HG03378 (cell line): ENCODE data around the gene SULT1A2.
"Not testable (repeated sequence)": the region's sequence is repeated elsewhere in the genome, so short reads cannot be mapped to it uniquely, and the experiment has no call there.

Source experiments
- ATAC-seq: cut with Tn5 transposase; IDR thresholded peaks from one replicate; pipeline ENCODE4 v1.9.1; 2021; ENCODE audit warnings: mild to moderate bottlenecking, moderate library complexity; ENCODE audit not compliant: unreplicated experiment

The SULT1A2 gene

DNA sequence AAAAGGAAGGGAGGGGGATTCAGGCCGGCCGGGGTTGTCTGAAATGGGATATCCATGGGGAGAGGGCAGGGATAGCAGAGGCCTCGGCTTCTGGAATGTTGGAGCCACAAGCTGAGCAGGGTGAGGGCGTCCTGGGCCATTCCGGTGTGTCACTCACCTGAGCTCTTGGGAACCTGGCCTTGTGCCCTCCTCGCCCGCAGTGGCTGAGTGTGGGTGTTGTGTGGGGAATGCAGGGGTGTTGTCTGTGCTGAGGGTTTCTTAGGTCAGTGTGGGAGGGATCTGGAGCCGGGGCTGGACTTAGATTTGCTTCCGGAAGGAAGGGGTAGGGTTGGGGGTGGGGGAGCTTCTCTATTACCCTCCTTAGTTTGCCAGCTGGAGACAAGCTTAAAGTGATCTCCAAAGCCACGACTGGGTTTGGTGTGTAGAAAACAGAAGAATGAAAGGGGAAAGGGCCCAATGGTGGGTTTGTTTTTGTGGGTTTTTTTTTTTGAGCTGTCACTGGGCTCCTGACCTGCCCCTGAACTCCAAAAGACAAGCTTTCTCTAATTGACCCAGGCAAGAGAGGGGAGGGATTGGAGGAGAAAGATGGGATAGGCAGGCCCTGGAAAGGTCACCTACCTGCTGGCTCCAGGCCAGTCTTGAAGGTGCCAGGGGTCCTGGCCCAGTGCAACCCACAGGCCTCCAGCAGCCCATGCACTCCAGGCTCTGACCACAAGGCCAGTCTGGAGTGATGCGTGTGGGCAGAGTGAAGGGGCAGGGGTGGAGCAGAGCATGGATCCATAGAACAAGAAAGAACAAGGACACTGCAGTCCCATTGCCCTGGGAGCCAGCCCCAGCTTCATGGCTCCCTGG, at the start of gene SULT1A2:
TSS of gene SULT1A2 (minus strand) at position 211 of the 852 bp plus-strand sequence. CDS start 1,120 bp downstream, outside the sequence.
- ATAC-seq = no peak

DNA sequence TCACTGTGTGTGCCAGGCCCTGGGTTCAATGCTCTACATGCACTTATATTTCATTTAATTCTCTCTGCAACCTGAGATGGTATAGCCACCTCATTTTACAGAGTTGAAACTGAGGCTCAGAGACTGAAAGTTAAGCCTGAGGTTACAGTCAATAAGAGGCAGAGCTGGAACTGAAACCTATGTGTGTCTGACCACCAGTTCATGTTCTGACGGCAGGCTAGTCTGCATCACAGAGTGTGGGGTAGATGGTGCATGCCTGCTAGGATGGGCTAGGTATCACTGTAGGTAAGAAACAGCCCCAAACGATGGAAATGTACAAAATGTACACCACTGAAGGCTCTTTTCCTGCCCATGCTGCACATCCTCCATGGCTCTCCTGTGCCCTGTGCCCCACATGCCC, 43.1 kb upstream of the SULT1A2 start:
- not testable (repeated sequence) for ATAC-seq

DNA sequence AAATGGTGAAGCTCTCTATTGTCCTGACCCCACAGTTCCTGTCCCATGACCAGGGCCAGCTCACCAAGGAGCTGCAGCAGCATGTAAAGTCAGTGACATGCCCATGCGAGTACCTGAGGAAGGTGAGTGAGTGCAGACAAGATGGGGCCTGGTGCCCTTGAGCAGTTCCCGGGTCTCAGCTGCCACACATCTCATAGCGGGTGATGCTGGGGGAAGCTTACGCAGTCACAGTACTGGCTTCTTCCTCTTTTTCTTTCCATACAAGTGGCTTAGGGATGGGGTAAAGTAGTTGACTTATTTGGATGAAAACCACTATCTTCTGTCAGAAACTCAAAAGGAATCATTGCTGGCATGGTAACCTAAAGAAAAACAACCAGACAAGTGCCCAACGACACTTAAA, 41.5 kb upstream of the SULT1A2 start:
- not testable (repeated sequence) for ATAC-seq

DNA sequence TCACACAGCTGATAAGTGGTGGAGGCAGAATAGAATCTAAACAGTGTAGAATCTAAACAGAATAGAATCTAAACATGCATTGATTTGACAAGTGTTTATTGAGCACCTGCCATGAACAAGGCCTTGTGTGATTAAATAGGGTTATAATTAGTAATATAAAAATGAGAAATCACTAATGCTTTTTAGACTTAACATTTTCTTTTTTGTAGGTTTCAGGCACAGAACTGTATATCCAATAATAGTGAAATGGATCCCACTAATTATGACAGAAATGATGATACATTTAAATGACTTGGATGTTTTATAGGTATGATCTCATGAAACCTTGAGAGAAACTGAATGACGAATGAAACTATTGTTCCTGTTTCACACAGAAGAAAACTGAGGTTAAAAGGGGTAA, 40.9 kb upstream of the SULT1A2 start, which contains the start of gene NPIPB8:
TSS of gene NPIPB8 (plus strand) at position 301 of the 400 bp plus-strand sequence. CDS start 296 bp downstream, outside the sequence.
- not testable (repeated sequence) for ATAC-seq

DNA sequence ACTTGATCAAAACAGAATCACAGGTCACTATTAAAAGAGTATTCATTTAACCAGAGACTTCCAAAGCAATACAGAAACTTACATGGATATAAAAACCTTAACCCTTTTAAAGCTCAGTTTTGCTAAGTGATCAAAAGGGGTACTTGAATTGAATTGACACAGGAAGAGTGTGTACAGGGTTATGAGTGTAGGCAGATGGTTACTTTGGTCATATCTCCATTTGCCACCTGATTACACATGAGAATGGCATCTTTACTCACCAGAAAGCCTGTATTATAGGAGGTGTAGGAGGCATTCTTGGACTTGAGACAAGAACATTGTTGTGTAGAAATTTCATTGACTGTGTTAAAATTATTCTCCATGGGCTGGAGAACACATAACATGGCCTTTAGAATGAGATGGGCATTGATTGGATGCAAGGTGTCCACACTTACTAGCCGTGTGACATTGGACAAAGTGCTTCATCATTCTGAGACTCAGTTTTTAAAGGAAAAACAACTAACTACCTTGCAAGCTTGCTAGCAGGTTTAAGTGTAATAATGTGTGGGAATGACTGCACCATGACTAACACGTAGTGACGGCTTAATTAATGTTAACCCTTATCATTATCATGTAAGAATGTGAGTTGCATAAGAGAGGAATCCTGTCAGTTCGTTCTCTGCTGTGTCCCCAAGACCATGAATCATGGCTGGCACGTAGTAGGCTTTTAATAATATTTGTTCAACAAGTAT, 39.4 kb upstream of the SULT1A2 start:
- not testable (repeated sequence) for ATAC-seq

DNA sequence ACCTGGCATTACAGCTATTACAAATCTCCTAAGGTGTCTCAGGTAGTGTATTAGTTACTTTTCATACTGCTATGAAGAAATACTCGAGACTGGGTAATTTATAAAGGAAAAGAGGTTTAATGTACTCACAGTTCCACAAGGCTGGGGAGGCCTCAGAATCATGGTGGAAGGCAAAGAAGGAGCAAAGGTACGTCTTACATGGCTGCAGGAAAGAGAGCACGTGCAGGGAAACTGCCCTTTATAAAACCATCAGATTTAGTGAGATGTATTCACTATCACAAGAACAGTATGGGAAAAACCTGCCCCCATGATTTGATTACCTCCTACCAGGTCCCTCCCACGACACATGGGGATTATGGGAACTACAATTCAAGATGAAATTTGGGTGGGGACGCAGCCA, 34.1 kb upstream of the SULT1A2 start:
- not testable (repeated sequence) for ATAC-seq

DNA sequence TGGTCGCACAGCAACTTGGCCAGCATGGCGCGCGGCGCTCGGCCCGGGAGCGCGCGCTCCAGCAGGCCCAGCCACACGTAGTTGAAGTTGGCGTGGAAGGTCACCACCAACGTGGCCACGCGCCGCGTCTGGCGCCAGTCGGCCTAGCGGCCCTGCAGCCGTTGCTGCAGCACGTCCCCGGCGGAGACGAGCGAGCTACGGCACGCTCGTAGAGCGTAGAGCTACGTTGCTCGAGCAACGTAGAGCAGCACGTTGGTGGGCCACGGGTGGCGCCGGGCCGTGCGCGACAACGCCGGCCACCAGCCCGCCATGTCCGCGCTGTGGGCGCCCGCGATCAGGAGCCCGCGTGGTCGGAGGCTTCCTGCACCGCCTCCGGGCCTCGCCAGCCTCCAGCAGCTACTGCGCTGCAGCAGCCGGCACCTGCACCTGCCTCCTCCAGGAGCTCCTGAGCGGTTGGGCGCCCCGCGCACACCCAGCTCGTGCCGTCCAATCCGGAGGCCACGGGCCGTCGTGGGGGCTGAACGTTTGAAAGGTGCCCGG, 26.4 kb upstream of the SULT1A2 start:
- ATAC-seq = no peak

DNA sequence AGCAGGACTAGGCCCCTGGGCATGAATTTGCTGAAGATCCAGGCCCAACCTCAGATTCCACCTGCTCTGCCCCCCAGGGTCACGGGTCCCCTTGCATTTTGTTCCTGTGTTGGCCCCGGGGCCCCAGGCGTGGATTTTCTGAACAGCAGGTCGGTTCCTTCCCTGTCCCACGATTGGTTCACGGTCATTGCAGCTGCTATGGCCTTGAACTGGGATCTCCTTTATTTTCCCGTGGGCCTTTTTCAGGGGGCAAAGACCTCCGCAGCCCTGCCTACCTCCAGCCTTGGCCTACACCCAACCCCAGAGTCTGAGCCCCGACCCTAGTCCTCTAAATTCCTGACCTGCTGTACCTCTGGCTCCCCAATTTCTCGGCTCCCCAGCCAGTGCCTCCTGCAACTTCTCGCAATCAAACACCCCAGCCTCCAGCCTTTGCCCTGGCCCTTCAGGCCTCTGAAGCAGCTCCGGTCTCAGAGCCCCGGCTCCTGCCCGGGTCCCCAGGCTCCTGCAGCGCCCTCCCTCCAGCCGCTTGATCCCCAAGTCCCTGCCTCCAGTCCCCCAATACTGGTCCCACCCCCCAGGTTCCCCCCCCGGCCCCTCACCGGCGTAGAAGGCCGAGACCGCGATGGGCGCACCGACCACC, 25.8 kb upstream of the SULT1A2 start:
- not testable (repeated sequence) for ATAC-seq

DNA sequence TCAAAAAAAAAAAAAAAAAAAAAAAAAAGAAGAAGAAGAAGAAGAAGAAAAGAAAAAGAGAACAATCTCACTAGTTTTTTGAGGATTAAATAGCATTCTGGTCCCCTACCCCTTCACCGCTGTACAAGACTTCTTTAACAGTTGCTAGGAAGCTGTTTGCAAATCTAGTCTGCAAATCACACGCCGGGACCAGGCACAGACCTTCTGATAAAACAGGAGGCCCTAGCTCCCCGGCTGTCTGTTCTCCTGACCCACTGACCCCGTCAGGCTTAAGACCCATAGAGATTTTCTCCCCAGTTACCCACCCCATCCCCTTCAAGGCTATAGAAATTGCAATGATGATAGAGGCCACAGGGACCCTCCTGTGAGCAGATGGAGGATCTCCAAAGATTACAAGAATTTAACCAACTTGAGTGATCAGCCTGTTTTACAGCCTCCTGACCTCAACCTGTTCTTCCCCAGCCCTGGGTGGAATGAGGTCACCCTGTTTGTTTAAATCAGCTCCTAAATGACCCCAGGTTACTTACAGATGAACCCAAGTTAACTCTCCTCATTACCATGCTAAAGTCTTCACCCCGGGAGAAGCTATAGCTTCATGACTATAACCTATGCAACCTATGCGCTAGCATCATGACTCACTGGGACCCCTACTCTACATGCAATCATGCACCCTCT, 24.8 kb upstream of the SULT1A2 start:
- no peak for ATAC-seq

DNA sequence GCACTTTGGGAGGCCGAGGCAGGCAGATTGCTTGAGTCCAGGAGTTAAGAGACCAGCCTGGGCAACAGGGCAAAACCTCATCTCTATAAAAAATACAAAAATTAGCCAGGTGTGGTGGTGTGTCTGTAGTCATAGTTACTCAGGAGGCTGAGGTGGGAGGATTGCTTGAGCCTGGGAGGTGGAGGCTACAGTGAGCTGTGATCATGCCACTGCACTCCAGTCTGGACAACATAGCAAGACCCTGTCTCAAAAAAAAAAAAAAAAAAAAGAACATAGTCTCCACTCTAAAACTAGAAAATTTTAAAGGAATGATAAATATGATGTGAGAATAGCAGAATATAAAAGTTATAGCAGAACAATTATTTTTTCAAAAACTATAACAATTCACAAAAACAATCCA, 23.5 kb upstream of the SULT1A2 start:
- not testable (repeated sequence) for ATAC-seq

DNA sequence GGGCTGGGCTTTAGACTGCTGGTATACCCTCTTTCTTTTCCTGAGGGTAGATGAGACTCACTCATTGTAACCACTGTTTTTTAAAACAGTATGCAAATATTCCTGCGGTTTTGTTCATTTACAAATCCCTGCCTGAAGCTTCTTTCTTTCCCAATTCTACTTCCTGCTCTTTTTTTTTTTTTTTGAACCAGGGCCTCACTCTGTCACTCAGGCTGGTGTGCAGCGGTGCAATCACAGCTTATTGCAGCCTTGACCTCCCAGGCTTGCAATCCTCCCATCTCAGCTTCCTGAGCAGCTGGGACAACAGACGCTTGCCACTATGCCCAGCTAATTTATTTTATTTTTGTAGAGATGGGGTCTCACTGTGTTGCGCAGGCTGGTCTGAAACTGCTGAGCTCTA, 21.0 kb upstream of the SULT1A2 start:
- ATAC-seq = no peak

DNA sequence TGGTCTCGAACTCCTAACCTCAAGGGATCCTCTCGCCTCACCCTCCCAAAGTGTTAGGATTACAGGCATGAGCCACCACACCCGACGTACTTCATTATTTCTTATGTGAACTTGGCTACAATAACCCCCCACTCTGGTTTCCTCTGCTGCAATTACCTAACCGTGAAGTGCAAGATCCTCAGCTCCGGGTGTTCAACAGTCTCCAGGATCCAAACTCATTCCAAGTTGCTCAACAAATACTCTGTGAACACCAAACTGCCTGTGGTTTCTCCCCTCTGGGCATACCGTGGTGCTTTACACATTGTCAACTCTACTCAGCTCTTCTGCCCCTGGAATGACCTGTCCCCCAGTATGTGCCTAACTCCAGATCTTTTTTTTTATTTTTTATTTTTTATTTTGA, 19.8 kb upstream of the SULT1A2 start:
- no peak for ATAC-seq

DNA sequence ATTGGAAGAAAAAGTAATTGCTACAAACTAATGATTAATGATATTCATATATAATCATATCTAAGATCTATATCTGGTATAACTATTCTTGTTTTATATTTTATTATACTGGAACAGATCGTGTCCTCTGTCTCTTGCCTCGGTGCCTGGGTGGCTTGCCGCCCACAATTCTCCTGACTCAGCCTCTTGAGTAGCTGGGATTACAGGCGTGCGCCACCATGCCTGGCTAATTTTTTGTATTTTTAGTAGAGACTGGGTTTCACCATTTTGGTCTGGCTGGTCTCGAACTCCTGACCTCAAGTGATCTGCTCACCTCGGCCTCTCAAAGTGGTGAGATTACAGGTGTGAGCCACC, 19.4 kb upstream of the SULT1A2 start:
- ATAC-seq = not testable (repeated sequence)

DNA sequence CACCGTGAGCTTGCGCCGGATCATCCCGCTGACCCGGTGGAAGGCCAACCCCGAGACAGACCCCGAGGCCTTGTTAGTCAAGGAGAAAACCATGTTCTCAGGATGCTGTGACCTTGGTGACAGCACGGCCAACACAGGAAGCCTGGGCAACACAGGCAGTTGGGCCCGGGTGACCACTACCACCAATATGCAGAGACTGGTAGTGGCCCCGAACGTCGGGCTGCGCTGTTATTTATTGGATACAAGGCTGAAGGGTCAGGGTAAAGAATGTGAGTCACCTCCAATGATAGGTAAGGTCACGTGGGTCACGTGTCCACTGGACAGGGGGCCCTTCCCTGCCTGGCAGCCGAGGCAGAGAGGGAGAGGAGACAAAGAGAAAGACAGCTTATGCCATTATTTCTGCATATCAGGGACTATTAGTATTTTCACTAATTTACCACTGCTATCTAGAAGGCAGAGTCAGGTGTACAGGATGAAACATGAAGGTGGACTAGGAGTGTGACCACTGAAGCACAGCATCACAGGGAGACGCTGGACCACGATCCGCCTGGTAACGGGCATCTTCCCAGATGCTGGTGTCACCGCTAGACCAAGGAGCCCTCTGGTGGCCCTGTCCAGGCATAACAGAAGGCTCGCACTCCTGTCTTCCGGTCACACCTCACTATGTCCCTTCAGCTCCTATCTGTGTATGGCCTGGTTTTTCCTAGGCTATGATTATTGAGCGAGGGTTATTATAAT, 18.8 kb upstream of the SULT1A2 start:
- ATAC-seq = not testable (repeated sequence)

DNA sequence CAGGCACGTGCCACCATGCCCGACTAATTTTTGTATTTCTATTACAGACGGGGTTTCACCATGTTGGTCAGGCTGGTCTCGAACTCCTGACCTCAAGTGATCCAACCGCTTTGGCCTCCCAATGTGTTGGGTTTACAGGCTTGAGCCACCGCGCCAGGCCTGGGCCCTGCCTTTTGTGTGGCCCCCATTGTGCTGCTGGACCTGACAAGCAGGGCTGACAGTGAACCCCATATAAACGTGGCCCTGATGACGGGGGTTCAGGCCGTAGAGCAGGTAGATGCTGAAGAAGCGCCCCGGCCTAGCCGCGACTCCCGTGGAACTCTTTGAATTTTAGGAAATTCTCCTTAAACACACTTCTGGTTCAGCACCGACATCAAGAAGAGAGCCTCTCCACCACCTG, 17.7 kb upstream of the SULT1A2 start:
- ATAC-seq = not testable (repeated sequence)

DNA sequence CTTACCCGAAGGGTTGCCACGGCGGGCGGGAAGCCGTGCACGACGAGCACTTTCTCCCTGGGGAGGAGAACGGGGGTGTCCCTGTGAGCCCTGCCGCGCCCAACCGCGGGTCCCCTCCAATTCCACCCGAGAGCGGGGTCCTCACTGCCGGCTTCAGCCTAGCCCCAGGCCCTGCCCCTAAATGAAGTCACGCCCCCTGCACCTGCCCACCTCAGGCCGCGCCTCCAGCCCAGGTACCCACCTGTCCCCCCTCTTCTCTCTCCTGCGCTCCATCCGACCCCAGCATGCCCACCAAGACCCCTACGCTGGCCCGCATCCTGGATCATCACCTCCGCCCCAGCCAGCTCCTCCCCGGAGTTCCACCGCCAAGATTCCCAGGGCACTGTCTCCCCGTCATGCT, 17.1 kb upstream of the SULT1A2 start:
- not testable (repeated sequence) for ATAC-seq

DNA sequence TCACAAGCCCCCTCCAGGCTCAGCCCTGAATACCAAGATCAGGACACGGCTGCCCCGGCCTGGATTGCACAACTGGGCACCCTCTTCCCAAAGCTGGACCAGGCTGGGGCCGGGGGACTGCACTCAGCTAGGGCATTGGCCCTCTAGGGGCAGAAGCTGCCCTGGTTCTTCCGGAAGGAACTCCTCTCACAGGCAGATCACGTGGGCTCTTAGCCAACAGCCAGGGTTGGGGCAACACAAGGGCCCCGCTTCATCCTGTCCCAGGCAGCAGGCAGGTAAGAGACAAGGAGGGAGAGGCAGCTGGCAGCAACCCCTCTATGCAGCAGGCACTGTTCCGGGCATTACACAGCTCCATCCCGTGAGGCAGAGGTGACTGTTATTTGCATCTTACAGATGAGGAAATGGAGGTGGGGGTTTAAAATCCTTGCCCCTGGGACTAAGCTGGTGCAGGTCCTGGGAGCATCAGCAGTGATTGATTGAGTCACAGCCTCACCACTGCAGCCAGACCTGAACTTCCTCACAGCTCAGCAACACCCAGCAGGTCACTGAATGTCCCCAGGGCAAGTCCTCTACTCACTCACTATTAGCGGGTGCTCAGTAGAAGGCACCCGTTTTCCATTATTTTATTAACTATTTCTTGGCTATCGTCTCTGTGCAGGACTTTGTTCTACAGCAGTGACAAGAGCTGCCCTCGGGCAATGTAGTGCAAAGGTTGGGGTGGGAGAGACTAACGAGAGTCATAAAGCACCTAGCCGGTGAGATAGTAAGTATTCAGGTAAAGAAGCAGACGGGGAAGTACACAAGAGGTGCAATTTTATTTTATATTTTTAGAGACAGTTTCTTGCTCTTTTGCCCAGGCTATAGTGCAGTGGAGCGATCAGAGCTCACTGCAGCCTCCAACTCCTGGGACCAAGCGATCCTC, 15.8 kb upstream of the SULT1A2 start:
- not testable (repeated sequence) for ATAC-seq

DNA sequence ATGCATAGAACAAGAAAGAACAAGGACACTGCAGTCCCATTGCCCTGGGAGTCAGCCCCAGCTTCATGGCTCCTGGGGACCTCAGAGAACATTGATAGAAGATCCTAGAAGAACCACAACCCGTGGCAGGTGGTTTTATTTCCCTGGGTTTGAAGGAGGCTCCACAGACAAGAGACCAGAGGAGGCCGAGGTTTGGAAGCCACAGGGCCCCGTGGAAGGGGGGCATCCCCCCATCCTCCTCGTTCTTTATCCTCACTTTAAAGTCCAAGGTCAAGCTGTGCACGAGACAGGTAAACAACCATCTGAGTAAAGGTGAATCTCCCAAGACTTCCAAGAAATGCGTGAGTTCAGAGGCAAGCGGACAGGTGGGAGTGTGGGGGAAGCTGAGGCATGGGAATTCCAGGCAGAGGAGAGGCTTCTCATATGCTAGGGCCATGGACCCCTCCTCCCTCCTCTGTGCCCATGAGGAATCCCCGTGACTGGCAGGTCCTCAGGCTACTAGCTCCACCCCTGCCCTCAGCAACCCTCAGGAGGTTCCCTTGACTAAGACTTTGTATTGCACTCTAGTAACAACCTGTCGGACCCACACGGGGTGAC, 13.8 kb upstream of the SULT1A2 start:
- ATAC-seq = no peak
